GM18517 (cell line): ENCODE data around the gene CABLES1.
"Not testable (repeated sequence)": the region's sequence is repeated elsewhere in the genome, so short reads cannot be mapped to it uniquely, and the experiment has no call there.

ENCODE experiments used
- ATAC-seq: cut with Tn5 transposase; IDR thresholded peaks from one replicate; pipeline ENCODE4 v1.9.1; 2021; ENCODE audit warnings: mild to moderate bottlenecking, moderate library complexity; ENCODE audit not compliant: unreplicated experiment

Gene CABLES1

DNA sequence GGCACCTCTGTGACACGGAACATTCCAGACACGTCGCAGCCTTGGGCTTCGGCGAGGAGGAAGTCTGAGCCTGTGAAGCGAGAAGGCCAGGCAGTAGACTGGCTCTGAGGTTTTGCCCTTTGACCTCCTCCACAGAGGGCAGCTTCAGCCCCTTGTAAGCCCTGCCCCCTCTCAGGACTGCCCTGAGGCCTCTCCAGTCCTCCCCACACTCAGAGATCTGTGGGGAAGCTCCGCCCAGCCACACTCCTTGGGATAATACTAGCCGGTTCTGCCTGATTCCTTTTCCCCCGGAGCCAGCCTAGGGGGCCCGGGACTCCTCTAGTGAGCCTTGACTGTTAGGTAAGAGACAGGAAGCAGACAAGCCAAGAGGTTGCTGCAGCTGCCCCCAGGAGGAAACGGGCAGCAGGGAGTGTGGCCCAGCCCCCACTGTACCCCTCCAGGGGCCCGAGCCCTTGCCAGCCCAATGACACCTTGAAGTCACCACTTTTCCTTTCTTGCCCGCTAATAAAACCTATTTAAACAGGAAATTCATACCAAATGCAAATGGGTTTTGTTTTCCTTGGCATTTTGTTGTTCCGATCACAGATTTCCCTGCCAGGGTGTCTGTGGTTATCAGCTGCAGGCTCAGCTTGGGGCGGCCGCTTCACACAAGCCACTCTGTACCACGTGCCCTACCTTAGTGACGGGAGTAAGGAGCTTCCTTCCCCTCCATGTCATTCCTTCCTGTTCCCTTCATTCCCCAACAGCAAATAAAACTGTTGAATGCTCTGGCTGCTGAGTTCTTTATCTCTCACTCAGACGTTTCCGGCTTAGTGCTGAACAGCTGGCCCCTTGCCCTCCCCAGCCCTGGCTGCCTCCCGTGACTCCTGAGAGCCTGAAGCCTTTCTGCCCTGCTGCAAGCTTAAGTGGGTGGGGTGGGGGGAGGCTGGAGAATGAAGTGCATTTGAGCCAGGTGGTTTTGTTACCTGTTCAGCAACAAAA is 124.7 kb downstream of the CABLES1 start:
- ATAC-seq = peak; percentile 63

DNA sequence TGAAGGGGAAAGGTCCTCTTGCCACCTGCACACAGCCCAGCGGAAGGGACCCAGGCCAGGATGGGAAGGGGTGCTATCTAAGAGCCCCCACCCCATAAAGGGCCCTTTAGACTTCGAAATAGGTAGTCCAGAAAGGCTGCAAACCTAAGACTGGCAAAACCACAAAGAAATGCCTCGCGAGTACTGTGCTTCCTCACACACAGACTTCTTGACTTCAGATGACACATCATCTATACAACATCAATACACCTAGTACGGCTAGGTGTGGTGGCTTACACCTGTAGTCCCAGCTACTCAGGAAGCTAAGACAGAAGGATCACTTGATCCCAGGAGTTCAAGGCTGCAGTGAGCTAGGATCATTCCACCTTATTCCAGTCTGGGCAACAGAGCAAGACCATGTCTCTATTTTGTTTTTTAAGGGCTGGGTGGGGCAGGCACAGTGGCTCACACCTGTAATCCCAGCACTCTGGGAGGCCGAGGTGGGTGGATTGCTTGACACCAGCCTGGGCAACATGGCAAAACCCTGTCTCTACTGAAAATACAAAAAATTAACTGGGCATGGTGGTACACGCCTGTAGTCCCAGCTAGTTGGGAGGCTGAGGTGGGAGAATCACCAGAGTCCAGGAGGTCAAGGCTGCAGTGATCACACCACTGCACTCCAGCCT is 125.8 kb downstream of the CABLES1 start:
- no peak for ATAC-seq

DNA sequence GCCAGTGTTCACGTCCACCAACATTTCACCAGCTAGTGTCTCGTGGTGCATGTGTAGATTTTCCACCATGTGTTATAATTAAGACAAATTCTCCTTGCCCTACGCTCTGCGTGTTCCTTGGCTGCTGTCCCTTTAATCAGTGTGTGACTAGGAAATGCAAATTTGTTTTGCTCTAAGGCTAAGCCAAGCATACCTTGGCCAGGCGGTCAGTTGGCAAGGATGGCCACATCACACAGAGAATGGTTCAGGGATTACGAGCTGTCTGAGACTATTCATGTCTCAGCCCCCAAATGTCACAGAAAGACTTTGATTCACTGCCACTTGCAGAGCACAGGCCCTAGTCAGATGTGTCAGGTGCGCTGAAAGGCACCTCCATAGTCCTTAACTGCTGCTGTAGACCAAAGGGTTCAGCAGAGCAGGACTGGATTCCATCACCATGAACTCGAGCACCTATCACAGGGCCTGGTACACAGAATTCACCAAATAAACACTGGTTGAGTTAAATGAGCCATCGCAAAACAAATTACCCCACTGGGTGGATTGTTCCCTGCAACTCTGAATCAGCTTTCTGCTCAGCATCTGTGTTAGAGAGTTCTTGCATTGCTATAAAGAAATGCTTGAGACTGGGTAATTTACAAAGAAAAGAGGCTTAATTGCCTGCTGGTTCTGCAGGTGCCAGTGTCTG is 128.4 kb downstream of the CABLES1 start:
- no peak for ATAC-seq

DNA sequence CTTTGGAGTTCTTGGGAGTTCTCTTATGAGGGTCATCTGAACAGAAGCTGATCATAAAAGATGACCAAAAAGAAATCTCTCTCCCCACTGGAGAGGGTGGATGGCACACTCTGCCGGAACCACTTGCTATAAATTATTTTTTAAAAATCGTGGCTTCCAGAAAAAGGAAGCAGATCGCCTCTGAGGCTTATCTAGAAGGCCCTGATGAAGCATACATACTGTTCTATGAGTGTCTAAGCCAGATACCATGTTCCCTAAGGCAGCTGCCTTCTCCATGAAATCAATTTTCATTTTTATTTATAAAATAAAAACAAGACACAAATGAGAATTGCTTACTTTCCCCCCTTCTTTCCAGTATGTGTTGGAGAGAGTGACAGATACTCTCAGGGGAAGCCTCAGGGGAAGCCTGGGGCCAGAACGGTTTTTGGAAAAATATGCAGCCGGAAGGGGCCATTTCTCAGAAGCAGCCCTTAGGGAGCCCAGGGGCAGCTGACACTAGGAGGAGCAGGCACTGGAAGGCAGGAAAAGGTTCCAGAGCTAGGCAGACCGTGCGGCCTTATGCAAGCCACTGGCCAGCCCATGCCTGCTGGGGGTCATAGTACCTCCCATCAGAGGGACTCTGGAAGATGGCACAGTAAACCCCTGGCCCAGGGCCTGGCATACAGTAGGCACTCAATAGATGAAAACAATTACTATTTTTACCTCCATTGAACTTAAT is 130.6 kb downstream of the CABLES1 start:
- ATAC-seq = no peak

DNA sequence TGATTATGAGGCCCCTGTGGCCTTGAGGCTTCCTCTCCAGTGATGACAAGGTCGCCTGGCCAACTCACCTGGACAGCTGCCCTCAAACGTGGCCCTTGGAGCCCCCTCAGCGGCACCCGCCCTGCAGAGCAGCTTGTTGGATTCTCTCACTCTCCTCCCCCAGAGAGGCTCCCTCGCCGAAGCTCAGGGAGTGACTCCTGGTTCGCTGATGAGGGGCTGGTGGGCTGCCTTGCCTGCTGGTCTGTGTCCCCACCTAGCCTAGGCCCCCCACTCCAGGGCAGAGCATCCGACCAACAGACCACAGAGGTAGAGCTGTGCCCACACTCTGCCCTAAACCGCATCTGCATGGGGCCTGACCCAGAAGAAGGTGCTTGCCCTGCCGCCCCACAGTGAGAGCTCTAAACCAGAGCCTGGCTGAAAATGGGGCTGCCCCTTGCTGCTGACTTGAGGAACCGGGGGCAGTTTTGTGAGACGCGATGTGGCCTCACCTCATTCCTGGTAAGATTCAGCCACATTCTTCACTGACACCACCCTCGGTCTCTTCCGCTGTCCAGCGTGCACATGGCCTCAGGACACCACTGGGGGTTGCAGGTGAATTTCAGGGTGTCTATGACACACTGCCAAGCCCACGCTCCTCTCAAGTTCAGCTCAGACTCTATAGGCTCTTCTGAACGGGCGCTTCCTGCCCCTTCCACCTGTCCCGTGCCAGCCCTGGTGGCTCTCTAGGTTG is 131.6 kb downstream of the CABLES1 start:
- no peak for ATAC-seq

DNA sequence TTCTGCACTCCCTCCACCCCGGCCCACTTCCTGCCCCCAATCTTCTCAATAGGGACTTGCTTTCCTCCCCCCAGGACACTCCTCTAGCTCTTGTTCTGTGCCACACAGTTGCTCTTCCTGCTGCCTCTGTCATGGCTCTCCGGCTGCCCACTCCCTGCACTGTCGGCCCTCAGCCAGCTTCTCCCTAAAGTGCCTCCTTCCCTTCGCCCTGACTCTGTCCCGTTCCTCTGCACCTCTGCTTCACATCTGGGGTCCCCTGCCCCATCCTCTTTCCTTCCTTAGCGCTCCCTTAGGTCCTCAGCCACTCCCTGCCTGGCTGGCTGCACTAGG is 132.1 kb downstream of the CABLES1 start:
- no peak for ATAC-seq

DNA sequence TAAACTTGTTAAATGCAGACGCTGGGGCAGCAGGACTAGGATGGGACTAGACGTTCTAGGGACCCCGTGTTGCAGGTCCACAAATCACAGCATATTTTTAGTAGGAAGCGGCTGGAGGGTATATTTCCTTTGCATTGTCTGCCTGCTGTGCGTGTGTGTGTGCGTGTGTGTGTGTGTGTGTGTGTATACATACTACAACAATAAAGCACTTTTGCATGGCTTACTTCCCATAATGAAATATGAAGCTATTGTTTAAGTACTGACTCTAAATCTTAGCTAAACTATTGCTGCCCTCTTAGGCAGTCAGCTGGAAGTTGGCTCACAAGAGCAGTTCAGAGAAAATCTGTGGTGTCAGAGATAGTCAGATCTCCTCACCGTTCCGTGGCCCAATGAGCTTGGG is 133.4 kb downstream of the CABLES1 start:
- ATAC-seq = no peak

DNA sequence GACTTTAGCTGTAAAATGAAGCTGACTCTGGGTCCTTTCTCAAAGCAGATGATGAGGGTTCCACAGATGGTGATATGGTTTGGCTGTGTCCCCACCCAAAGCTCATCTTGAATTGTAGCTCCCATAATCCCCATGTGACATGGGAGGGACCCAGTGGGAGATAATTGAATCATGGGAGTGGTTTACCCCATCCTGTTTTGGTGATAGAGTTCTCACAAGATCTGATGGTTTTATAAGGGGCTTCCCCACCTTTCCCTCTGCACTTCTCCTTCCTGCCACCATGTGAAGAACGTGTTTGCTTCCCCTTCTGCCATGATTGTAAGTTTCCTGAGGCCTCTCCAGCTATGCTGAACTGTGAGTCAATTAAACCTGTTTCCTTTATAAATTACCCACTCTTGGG is 133.8 kb downstream of the CABLES1 start:
- not testable (repeated sequence) for ATAC-seq

DNA sequence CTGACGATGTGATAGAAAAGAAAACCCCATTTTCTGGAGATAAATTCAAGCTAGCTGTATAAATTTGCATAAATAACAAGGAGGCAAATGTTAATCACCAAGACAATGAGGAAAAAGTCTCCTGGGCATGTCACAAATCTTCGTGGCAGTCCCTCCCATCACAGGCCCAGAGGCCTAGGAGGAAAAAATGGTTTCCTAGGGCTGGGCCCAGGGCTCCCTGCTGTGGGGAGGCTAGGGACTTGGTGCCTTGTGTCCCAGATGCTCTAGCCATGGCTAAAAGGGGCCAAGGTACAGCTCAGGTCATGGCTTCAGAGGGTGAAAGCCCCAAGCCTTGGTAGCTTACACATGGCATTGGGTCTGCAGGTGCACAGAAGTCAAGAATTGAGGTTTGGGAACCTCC is 134.6 kb downstream of the CABLES1 start:
- ATAC-seq = no peak

DNA sequence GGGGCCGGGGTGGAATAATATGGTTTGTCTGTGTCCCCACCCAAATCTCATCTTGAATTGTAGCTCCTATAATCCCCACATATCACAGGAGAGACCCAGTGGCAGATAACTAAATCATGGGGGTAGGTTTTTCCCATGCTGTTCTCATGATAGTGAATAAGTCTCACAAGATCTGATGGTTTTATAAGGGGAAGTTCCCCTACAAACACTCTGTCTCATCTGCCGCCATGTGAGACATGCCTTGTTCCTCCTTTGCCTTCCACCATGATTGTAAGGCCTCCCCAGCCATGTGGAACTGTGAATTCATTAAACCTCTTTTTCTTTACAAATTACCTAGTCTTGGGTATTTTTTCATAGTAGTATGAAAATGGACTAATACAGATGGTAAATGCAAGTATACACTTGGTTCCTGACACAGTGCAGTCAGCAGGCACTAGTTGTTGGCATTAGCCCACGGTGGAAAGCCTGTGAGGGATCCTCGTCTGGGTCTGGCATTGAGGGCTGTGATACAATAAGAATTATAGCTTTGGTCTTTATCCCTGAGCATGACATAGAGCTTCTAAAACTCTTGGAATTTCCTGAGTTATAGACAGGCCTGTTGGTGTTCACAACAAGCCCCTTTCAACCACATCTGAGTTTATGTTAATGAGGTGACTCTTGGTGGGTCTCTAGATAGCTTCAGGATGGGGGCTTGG is 135.8 kb downstream of the CABLES1 start:
- ATAC-seq = no peak

DNA sequence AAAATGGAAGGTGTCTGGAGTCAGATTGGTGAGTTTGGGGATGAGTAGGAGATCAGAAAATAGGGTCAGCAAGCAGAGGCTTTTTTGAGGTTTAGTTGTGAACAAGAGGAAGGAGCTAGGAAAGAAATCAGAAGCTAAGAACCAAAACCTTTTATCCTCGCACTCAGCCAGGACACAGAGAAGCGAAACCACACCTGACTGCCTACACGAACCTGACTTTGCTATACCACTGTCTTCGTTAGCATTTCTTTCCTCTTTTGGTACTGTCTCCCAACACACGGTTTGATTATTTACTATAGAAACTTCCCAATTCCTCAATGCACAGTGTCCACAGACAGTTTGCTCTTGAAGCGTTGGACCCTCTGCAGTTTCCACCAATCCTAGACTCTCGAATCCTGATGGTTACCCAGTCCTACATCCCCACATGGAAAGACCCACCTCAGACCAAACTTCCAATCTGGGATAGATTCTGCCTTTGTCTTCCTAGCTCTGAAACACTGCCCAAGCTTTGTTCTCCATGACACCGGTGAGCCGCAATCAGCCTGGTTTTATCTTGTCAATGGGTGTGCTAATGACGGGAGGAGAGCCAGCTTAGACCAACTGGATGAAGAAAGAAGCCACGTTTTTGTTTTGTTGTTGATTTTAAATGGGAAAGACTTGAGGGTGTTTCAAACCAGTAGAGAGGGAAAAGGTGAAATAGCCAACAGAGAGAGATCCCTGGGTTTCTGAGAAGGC is 137.4 kb downstream of the CABLES1 start:
- ATAC-seq = no peak

DNA sequence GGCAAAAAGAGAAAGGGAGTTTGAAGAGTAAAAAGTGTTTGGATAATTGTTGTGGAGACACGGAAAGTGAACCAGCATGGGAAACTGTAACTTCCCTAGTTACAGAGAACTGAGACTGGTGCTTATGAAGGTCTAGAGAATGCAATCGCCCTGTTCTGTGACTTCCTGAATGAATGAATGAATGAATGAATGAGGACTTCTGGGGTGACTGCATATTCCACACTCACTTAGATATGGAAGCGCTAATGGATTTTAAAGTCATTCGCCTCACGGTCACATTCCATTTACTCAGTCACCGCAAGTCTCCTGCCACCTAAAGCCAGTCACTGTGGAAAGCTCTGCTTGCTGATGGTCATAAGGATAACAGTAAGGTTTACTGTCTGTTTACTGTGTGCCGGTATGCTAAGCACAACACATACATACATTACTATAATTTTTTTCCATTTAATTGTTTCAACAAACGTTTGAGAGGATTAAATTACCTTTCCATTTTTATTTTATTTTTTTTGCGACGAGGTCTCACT is 138.2 kb downstream of the CABLES1 start:
- ATAC-seq = no peak

DNA sequence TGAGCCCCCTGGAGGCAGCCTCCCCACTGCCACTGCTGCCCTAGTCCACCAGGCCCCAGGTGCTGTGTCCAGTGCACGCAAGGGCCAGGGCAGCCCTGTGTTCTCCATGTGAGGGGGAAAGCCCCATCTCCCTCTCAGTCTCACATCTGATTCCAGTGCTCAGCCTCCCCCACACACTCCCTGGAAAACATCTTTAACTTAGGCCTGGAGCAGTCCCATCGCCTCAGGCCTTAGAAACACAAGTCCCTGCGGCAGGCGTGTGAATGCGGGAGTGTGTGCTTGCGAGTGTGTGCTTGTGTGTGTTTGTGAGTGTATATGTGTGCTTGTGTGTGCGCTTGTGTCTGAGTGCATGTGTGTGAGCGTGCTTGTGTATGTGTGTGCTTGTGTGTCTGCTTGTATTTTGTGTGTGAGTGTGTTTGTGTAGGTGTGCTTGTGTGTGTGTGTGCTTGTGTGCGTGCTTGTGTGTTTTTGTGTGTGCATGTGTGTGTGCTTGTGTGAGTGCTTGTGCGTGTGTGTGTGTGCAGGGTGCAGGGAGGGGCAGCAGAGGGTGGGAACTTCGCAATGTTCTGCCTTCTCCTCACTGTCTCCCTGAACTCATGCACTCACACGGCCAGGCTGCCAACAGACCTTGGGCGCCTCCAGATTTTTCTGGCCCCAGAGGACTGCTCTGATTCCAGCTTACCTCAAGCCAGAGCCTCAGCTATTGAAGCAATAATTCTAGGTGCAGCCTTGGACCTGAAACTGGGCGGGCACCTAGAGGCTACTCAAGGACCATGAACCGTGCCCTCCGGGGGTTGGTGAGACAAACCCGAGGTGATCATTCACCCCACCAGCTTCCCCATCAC is 139.6 kb downstream of the CABLES1 start:
- ATAC-seq = no peak

DNA sequence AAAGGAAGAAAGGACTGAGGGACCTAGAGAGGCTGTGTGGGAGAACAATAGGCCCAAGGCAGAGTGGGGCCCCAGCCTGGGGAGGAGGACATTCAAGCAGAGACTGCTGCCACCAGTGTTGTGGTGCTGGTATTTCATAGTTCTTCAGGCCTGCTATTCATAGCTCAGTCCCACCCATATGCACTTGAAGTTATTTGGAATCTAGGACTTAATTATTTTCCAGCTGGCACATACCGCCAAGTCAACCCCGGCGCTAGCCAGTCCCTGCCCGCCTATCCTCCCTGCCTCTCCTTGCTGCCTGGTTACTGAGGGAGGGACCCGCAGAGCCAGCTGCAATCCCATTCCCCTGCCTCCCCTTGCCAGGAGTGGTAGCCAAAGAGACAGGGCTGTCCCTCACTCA is 141.2 kb downstream of the CABLES1 start:
- ATAC-seq = no peak

DNA sequence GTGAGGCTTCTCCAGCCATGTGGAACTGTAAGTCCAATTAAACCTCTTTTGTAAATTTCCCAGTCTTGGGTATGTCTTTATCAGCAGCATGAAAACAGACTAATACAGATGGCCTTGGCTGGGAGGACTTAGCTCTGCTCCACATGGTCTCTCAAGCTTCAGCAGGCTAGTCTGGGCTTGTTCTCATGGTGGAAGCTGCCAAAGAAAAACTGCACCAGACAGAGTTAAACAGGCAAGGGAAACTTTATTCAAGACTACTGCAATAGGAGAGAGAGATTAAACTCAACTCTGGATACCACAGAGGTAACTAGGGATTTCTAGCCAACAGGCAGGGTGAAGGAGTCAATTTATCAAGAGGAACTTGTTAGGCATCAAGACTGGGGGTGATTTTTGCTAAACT is 142.1 kb downstream of the CABLES1 start:
- ATAC-seq = no peak

DNA sequence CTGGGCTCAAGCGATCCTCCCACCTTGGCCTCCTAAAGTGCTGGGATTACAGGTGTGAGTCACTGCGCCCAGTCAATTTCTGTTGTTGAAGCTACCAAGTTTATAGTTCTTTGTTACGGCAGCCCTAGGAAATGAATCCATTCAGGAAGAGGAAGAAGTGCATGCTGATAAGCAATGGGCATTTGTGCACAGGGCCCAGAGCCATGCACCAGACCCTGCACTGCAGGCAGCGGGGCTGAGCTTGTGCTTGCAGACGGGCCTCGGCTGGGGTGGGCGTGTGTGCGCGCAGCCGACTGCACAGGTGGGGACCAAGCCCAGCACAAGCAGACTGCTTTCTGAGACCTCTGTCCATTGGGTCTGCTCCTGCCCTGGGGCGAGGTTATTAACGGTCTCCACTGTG is 144.6 kb downstream of the CABLES1 start:
- ATAC-seq = no peak

DNA sequence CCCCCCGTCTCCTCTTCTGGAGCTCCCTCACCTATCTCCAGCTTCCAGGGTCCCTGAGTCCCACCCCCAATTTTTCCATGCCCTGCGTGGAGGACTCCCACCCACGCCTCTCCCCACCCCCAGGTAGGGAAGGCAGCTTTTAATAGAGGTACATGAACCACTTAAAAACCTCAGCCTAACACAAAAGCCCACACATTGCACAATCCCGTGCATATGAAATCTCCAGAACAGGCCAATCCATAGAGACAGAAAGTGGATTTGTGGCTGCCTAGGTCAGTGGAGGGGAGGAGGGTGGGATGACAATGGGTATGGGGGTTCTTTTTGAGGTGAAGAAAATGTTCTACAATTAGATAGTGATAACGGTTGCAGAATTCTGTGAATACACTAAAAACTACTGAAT is 145.6 kb downstream of the CABLES1 start:
- no peak for ATAC-seq
